Nephron progenitor cell (in vitro differentiated cells): ENCODE results near the gene SLC16A9.

Experiments used
- DNase-seq: peaks from one replicate; pipeline ENCODE4 v3.0.0; 2021
- H3K27ac Mint-ChIP-seq: 2 replicates; pipeline ENCODE4 v1.8.0; 2021; ENCODE audit warnings: mild to moderate bottlenecking, moderate library complexity, mixed read lengths
- H3K27me3 Mint-ChIP-seq: 2 replicates; pipeline ENCODE4 v1.8.0; 2021; ENCODE audit warnings: mild to moderate bottlenecking, low read depth, mixed read lengths; ENCODE audit not compliant: poor library complexity
- H3K36me3 Mint-ChIP-seq: 2 replicates; pipeline ENCODE4 v1.8.0; 2021; ENCODE audit warnings: low read depth, mixed read lengths
- H3K4me1 Mint-ChIP-seq: 2 replicates; pipeline ENCODE4 v1.8.0; 2021; ENCODE audit warnings: mixed read lengths
- H3K4me3 Mint-ChIP-seq: 2 replicates; pipeline ENCODE4 v1.8.0; 2021; ENCODE audit warnings: mild to moderate bottlenecking, moderate library complexity, mixed read lengths
- H3K9me3 Mint-ChIP-seq: 2 replicates; pipeline ENCODE4 v1.8.0; 2021; ENCODE audit warnings: mild to moderate bottlenecking, moderate library complexity, mixed read lengths
- CTCF ChIP-seq: fragments of 200-600 bp; sonication (generic); IDR thresholded peaks from 2 replicates; pipeline ENCODE4 v1.5.0; 2021; ENCODE audit warnings: antibody characterized with exemption

SLC16A9 gene

GRCh38 chr10:59700709-59701108 lies 8.9 kb downstream of the SLC16A9 start:
- H3K27me3 Mint-ChIP-seq = no peaks in the 10 kb centered on the region
- no peak for DNase-seq
- peaks cover 31% of the 10 kb centered on the region for H3K36me3 Mint-ChIP-seq
- TF ChIP-seq CTCF = peak; percentile 20
- no peak overlapping the region for H3K4me3 Mint-ChIP-seq
- H3K27ac Mint-ChIP-seq = peak overlapping the region; percentile 15
- H3K4me1 Mint-ChIP-seq = peaks cover 8% of the 10 kb centered on the region
- peaks cover 5% of the 10 kb centered on the region for H3K9me3 Mint-ChIP-seq

GRCh38 chr10:59698326-59698725 lies 11.3 kb downstream of the SLC16A9 start:
- peaks cover 8% of the 10 kb centered on the region for H3K4me1 Mint-ChIP-seq
- H3K36me3 Mint-ChIP-seq = peaks cover 28% of the 10 kb centered on the region
- DNase-seq = no peak
- H3K4me3 Mint-ChIP-seq = no peak overlapping the region
- H3K9me3 Mint-ChIP-seq = peaks cover 15% of the 10 kb centered on the region
- TF ChIP-seq CTCF = no peak
- no peak overlapping the region for H3K27ac Mint-ChIP-seq
- peaks cover 3% of the 10 kb centered on the region for H3K27me3 Mint-ChIP-seq

GRCh38 chr10:59695637-59696036 lies 14.0 kb downstream of the SLC16A9 start:
- no peak for TF ChIP-seq CTCF
- Mint-ChIP-seq H3K36me3 (peaks cover 24% of the 10 kb centered on the region), H3K4me3 (no peak overlapping the region), H3K27ac (no peak overlapping the region), H3K4me1 (peaks cover under 1% of the 10 kb centered on the region), H3K27me3 (peaks cover 3% of the 10 kb centered on the region), H3K9me3 (peaks cover 15% of the 10 kb centered on the region)
- DNase-seq = no peak

- H3K4me1 Mint-ChIP-seq = no peaks in the 10 kb centered on the region
- no peak for DNase-seq
- peaks cover 29% of the 10 kb centered on the region for H3K36me3 Mint-ChIP-seq
- peaks cover 15% of the 10 kb centered on the region for H3K9me3 Mint-ChIP-seq
- H3K27ac Mint-ChIP-seq = no peak overlapping the region
- H3K4me3 Mint-ChIP-seq = no peak overlapping the region
- H3K27me3 Mint-ChIP-seq = peaks cover 3% of the 10 kb centered on the region
- no peak for TF ChIP-seq CTCF
Measured at GRCh38 chr10:59694936-59695335, 14.7 kb downstream of the SLC16A9 start.

- DNase-seq = no peak
- H3K4me3 Mint-ChIP-seq = no peak overlapping the region
- peaks cover 11% of the 10 kb centered on the region for H3K9me3 Mint-ChIP-seq
- H3K27ac Mint-ChIP-seq = no peak overlapping the region
- H3K27me3 Mint-ChIP-seq = peaks cover 3% of the 10 kb centered on the region
- peaks cover 17% of the 10 kb centered on the region for H3K36me3 Mint-ChIP-seq
- TF ChIP-seq CTCF = no peak
- H3K4me1 Mint-ChIP-seq = no peaks in the 10 kb centered on the region
Measured at GRCh38 chr10:59692113-59692512, 17.5 kb downstream of the SLC16A9 start.

GRCh38 chr10:59688921-59689351 lies 20.7 kb downstream of the SLC16A9 start:
- Mint-ChIP-seq H3K4me1 (no peaks in the 10 kb centered on the region), H3K4me3 (no peak overlapping the region), H3K27ac (no peak overlapping the region), H3K36me3 (peaks cover 10% of the 10 kb centered on the region), H3K9me3 (no peaks in the 10 kb centered on the region), H3K27me3 (no peaks in the 10 kb centered on the region)
- no peak for DNase-seq
- TF ChIP-seq CTCF = no peak
